CD4-positive, alpha-beta T cell treated with Interleukin-17A for 4 hours (primary cell): ENCODE results near the gene FOXC1.

Experiments
- DNase-seq: peaks from one replicate; pipeline ENCODE4 v3.0.0-alpha.2; 2020; ENCODE audit warnings: mixed read lengths

Gene FOXC1

GRCh38 chr6:1645466-1646185 is 35.9 kb downstream of the FOXC1 start:
- DNase-seq: no peak

- DNase-seq: no peak
These were observed 41.6 kb downstream of the FOXC1 start for GRCh38 chr6:1651362-1651761.

DNA sequence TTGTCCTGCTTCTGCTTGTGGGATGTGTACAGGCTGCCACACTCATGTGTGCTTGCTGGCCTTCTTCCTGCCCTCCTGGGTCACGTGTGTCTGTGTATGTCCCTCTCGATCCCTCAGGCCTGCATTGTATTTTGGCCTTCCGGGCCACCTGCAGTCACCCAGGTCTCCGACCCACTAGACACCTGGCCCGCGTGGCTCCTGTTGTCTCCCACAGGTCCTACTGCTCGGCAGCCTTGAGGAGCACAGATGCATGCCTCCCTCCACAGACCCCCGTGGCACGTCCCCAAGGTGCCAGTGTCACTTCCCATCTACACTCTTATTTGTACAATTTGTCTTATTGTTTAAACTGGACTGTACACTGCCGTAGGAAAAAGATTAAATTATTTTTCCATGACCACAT is 43.1 kb downstream of the FOXC1 start:
- no peak for DNase-seq

DNA sequence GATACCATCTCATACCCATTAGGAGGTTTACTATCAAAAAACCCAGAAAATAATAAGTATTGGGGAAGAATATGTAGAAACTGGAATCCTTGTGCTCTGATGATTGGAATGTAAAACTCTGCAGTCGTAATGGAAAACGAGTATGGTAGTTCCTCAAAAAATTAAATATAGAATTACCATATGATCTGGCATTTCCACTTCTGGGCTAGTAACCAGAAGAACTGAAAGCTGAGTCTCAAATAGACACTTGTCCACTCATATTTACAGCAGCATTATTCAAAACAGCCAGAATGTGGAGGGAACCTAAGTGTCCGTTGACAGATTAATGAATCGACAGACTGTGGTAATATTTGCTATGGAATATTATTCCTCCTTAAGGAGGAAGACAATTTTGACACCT is 44.3 kb downstream of the FOXC1 start:
- no peak for DNase-seq

DNA sequence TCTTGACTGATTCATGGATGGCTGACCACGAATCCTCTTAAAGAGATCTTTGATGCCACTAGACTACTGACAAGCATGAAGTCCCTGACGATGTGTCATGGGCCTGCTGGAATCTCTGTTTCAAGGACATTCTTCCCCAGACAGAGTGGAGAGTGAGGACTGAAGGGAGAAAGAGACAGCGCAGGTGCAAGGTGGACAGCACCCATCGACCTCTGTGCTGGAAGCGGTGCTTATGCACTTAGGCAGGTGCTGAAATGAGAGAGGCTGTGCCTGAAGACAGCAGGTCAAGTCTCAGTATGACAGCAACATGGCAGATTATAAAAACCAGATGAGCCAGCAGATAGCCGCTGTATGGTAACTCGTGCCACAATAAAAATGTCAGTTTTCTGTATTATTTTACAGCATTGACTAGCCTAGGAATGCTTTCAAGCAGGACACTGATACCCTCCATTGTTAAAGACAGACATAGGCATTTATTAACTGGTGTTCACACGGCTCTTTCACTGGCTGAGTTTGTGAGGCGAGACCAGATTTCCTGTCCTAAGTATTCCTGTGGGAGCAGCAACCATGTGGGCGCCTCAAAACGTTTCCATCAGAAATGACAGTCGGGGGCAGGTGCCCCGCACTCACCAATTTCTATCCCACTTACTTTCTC is 47.5 kb downstream of the FOXC1 start:
- no peak for DNase-seq

DNA sequence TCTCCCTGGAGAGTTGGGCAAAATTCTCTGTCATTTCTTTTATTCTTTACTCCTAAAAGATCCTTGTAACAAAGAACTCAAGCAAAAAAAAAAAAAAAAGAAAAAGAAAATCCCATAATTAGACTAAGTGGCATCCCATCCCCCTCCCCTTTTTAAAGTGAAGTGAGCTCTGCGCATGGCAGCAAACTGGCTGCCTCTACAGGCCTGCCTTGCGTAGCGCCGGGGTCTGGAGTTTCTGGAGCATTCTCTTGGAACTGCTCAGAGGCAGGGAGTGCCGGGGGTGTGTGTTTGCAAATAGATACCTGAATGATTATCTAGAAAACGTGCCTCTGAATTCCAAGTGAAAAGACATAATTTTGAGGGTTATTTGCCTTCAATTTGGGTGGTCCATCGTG is 48.1 kb downstream of the FOXC1 start:
- DNase-seq: no peak

- no peak for DNase-seq
These were observed 48.7 kb downstream of the FOXC1 start for GRCh38 chr6:1658212-1659005.

DNA sequence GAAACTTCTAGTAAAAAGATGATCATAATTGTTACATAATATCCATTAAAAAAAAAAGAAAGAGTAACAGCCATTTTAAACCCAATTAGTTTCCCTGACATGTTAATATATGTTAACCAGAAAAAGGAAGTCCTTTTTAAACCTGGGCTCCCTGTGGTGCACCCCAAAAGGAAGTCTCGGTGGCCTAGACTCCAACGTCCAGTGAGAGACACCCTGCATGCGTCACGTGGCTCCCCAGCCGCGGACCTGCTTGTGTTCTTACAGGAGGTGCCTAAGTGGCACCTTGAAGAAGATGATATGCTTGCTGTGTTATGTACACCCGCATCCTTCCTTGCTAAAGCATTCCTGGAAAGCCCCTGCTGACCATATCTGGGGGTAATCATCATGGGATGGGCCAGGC is 50.1 kb downstream of the FOXC1 start:
- DNase-seq: no peak

DNA sequence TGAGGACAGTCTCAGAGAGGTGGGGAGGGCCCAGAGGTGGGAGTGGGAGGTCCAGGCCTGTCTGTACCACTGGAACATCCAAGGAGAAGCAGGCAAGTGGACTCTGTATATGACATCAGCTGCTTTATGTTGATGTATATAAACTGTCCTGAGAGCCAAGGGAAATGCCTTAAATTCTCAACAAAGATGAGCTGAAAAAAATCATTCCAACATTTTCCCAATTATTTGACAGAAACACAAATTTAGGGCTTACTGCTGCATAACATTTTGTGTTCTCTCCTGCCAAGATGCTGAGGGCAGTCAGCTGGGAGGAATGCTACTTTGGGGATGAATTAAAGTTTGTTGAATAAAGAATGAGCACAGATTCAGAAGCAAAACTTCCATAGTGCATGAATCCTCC is 52.8 kb downstream of the FOXC1 start:
- DNase-seq: no peak
